CD4-positive, alpha-beta T cell treated with Interleukin-21 for 1 hour (primary cell): Measurements from ENCODE around the gene ATP10A.
"Not testable (repeated sequence)": the region's sequence is repeated elsewhere in the genome, so short reads cannot be mapped to it uniquely, and the experiment has no call there.

ENCODE experiments used
- DNase-seq: peaks from one replicate; pipeline ENCODE4 v3.0.0-alpha.2; 2020

ATP10A gene

DNA sequence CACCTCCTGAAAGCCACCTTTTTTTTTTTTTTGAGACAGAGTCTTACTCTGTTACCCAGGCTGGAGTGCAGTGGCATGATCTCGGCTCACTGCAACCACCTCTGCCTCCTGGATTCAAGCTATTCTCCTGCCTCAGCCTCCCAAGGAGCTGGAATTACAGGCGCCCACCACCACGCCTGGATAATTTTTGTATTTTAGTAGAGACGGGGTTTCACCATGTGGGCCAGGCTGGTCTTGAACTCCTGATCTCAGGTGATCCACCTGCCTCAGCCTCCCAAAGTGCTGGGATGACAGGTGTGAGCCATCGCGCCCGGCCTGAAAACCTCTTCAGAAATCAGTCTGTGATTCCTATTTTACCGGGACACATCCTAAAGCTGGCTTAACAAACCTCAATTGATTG is 91.4 kb downstream of the ATP10A start:
- not testable (repeated sequence) for DNase-seq

DNA sequence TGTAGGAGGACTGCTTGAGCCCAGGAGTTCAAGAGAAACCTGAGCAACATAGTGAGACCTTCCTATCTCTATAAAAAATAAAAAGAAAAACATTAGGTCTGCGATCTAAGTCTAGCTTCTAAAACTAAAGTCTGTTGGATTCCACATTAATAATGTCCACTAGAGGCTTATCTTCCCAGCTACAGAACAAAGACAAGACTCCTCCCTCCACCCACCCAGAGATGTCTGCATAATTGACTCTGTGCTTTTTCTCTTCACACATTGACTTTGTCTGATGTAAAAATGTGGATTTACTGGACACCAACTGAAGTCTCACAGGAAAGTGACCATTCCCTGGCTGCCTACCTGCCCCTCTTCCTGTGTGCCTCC is 91.8 kb downstream of the ATP10A start:
- no peak for DNase-seq

DNA sequence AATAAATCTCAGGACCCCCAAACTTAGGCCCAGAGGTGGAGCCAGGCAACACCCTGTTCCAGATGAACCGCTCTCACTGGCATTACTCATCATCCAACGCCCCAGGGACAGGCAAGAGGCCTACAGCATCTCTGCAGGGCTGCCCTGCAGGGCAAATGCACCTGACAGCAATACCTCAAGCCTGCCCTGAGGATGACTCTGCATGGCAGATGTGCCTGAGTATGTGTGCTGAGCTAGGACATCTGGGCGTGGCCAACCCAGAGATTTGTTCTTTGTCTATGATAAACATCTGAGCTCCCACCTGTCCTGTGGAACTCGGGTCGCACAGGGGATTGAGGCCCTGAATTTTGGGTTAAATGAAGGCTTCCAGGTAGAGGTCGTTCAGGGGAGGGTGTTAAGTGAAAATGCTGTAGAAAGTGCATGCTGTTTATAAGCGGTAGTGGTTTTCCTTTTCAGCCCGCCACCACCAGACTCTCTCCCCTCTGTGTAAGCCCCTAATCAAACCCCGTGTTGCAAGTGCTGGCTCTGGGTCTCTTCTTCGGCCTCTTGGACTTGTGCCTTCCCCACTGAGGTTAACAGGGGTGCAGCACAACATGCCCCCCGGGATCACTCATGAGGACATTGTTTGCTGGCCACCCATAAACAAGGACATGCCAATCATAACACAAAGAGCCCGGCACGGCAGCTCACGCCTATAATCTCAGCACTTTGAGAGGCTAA is 92.3 kb downstream of the ATP10A start:
- no peak for DNase-seq

DNA sequence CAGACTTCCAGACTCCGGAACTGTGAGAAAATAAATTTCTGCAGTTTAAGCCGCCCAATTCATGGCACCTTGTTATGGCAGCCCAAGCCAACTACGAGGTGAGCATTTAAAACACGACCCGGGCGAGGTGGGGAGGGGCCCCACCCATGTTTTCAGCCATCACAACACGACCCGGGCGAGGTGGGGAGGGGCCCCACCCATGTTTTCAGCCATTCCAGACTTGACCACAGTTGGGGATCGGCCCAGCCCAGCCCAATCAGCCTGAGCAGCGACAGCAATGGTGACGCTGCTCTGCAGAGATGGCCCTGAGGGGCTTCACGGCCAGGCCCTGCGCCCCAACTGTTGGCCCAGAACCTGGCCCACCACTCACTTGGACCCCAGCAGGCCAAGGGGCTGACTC is 93.1 kb downstream of the ATP10A start:
- DNase-seq, result no peak

DNA sequence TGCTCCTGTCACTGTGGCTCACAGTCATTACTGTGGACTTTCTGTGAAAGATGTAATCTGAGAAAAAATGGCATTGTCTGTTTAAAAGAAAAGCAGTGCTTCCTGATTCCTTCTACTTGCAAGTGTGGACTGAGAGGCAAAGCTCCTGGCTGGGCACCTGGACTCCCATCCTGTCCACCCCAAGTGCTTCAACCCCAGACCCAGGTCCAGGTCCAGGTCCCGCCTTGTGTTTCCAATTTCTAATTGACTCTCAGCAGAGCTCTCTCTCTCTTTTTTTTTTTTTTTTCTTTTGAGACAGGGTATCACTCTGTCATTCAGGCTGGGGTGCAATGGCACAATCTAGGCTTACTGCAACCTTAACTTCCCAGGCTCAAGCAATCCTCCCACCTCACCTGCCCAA is 94.9 kb downstream of the ATP10A start:
- DNase-seq, result no peak

DNA sequence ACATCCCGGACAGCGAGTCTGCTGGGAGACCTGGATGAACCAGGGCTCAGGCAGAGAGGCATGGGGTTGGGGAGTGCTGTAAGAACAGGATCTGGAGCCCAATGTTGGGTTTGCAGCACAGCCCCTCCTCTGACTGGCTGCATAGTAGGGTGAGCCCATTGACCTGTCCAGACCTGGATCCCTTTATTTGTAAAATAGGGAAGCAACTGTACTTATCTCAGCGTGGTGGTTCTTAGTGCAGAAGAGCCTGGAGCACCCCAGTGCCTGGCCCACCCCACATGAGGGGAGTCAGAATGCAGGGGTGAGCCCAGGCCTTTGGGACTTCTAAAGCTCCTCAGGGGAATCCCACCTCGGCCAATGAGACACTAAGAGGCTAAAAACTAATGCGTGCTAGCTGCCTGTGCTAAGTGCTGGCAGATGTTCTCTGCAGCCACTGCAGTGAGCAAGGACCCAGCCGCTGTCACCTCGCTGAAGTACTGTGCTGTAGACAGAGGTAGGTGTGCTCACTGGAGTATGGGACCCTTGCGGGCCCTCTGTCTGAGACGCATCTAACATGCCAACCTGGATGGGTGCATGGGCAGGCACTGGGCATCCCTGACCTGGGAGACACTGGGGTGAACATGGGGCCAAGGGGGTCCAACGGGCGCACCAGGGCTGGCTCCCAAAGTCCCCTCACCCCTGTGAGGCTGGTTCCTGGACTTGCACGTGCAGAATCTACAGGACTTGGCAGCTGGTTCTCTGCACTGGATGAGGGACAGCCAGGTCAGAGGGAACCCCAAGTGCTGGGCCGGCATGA is 95.6 kb downstream of the ATP10A start:
- DNase-seq, result no peak

DNA sequence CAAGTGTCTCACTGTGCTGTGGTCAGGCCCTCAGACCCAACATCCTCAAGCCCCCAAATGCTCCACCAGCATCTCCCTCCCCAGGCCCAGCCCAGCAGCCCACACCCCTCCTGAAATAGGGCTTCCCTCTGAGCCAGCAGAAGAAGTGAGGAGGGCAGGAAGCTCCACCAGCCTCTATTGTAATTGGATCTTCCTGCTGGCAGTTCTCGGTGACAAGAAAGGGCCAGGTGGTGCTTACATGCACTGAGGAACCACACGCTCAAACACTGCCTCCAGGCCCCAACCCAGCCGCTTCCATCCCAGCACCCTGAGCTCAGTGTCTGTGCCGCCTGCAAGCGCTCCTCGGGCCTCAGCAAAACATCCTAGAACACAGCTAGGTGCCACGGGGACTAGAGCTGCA is 96.7 kb downstream of the ATP10A start:
- DNase-seq, result no peak

DNA sequence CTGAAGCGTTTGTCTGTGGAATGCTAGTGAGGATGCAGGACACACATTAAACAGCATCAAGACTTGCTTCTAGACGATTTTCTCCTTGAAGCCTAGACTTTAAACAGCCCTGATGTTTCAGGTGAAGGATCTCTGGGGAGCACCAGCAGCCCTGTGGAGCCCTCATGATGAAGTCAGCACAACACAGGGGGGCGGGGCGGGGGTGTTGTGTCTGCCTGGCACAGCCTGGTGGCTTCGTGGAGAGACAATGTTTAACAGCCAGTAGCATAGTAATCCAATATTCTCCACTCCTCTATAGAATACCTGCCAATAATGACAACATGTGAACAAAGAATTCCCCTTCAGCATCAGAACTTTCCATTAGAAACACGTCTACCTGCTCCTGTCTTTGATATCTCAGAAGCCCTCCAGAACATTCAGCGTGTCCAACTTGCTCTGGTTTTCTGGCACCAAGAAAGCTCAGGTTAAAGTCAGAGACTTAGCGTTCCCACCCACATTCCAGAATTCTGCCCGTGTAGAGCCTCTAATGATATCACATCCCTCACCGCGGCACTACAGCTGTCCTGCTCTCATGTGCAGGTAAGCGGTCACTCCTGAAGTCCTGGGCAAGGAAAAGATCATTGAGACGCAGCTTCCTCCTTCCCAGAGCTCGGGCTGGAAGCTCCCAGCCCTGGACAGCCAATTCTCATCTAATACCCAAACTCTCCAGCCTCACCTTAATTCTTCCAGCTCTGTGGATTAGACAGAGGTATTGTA is 98.0 kb downstream of the ATP10A start:
- DNase-seq, result no peak

DNA sequence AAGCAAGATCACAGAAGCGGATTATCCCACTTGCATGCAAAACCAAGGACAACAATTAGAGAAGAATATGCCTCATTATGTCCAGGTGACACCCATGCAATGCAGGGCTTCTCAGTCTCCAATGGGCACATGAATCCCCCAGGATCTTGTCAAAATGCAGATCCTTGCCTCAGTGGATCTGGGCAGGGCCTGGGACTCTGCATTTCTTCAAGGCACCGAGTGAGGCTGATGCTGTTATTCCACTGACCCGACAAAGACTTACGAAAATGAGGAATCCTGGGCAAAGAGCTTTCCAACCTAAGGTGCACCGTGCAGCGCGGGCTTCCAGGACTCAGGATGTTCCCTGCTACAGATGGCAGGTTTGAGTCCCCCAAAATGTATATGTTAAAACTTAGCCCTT is 99.2 kb downstream of the ATP10A start:
- no peak for DNase-seq

DNA sequence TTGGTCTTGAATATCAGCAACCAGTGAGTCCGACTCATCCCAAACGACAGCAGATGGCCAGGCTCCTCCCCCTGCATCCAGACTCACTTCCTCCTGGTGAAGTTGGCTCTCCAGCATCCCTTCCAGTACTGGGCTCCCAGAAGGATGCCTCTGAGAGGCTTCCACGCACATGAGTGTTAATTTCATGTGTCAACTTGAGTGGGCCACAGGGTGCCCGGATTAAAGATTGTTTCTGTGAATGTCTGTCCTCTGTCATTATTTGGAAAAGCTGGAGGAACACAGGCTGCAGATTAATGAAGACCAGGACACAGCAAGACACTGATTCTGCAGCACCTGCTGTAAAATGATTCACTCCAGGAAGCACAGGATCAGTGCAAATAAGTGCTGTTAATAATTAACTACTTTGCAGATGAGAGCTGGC is 99.8 kb downstream of the ATP10A start:
- DNase-seq, result no peak

DNA sequence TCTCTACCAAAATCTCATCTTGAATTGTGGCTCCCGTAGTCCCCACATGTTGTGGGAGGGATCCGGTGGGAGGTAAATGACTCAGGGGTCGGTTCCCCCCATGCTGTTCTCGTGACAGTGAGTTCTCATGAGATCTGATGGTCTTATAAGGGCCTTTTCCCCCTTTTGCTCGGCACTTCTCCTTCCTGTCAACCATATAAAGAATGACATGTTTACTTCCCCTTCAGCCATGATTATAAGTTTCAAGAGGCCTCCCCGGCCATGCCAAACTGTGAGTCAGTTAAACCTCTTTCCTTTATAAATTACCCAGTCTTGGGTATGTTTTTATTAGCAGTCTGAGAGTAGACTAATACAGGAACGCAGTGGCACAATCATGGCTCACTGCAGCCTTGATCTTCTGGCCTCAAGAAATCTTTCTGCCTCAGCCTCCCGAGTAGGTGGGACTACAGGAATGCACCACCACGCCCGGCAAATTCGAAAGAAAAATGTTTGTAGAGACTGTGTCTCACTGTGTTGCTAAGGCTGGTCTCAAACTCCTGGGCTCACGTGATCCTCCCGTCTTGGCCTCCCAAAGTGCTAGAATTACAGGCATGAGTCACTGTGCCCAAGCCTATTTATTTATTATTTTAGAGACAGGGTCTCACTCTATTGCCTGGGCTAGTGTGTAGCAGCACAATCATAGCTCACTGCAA is 101.0 kb downstream of the ATP10A start:
- DNase-seq, result peak; percentile 5

DNA sequence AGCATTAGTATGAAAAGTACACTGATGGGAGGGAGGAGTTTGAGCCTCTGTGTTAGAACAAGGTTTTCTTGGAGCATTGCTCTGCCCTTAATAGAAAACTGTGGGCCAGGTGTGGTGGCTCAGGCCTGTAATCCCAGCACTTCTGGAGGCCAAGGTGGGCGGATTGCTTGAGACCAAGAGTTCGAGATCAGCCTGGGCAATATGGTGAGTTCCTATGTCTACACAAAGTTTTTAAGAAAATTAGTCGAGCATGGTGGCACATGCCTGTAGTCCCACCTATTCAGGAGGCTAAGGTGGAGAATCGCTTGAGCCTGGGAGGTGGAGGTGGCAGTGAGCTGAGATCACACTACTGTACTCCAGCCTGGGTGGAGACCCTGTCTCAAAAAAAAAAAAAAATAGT is 103.7 kb downstream of the ATP10A start:
- no peak for DNase-seq

DNA sequence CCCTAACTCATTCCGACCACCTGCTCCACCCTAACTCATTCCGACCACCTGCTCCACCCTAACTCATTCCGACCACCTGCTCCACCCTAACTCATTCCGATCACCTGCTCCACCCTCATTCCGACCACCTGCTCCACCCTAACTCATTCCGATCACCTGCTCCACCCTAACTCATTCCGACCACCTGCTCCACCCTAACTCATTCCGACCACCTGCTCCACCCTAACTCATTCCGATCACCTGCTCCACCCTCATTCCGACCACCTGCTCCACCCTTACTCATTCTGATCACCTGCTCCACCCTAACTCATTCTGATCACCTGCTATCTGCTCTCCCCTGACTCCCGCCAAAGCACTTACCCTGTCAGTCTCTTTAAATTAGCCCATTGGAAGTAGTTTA is 104.5 kb downstream of the ATP10A start:
- DNase-seq, result not testable (repeated sequence)

DNA sequence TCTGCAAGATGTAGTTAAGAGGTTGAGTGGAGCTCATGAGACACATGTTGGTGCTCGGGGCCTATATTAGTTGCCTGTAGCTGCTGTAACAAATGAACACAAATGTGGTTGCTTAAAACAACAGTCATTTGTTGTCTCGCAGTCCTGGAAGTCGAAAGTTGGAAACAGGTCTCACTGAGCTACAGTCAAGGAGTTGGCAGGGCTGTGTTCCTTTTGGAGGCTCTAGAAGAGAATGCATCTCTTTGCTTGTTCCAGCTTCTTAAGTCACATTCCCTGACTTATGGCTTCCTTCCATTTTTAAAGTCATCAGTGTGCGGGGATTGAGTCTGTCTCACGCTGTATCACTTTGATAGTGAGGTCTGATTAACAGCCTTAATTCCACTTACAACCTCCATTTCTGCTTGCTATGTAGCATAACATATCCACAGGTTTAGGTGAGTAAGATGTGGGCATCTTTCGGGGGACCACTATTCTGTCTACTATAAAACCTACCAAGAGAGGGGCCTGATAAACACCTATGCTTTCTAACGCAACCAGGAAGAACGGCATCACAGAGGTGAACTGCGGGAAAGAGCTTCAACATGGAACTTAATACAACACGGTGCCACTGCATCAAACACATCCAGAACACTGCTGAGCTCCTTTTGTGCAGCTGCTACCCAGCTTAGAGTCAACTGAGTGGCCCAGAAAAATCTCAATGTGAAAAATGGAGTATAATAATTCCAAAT is 119.4 kb downstream of the ATP10A start:
- no peak for DNase-seq

DNA sequence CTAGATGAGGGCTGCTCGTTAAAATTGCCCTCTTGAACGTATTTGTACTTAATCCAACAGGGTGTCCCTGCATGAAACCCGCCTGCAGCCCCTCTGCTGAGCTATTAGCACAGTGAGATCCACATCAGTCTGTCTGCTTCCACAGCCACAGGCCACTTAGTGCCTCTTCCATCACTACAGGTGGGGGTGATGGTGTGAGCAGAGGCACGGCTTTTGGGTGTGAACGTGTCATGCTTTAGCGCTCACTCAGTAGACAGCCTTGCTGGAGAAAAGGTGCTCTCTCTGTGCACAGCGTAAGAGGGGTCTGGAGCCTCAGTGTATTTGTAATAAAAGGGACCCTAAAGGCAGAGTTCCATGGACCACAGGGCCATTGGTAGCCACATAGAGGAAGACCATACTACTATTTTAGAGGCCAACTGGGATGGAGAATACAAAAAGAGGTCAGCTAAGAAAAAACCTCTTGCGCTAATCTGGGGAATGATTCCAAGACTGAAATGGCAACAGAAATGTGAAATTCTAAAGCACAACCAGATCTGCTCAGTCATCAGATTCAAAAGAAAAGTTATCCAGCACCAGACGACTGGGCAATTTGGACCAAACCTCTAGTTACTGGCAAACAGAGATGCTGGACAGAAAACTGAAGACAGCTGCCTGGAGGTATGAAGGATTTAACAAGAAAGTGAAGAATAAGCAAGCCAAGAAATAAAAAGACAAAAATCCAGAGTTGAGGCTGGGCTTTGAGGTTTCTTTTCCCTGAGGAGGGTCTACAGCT is 120.2 kb downstream of the ATP10A start:
- no peak for DNase-seq

DNA sequence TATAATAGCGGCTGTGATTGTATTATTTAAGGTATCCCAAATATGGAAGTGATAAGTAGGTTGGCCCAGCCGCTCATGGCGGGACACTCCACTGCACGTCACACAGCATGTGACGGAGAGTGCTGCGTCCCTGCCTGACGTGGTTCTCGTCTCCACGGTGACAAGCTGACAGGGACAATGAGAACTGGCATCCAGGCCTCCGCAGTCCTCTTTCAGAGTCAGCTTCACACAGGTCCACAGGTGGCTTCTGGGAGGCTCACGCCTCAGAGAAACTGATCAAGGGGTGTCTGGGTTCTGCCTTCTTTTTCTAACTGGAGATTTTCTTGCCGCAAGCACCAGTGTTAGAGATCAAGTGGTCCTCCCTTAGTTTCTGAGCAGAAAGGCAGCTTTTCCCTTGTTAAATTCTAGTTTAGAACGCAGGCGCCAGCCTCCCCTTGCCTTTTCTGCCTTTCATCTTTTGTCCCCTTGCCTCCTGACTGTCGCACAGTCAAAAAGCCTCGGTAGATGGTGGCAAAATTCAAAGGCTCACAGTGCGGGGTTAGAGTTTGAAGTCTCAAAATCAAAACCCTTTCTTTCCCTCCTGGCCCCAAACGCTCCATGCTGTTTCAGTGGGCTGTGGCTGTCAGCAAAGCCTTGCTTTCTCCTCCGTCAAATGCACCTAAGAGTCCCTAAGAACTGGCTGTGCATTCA is 120.9 kb downstream of the ATP10A start:
- no peak for DNase-seq

DNA sequence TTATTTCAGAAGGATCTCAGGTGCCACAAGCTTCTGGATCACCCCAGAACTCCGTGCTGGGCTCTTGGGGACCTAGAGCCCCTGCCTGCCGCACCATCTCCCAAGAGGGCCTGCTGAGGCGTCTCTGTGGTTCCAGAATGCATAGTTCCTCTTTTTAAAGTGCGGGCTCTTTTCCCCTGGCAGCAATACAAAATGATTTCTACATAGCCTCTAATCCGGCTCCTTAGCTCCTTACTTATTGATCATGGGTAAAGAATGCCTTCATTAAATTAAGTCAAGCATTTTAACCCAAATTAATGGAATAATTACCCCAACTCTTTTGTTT is 121.9 kb downstream of the ATP10A start:
- DNase-seq, result no peak

DNA sequence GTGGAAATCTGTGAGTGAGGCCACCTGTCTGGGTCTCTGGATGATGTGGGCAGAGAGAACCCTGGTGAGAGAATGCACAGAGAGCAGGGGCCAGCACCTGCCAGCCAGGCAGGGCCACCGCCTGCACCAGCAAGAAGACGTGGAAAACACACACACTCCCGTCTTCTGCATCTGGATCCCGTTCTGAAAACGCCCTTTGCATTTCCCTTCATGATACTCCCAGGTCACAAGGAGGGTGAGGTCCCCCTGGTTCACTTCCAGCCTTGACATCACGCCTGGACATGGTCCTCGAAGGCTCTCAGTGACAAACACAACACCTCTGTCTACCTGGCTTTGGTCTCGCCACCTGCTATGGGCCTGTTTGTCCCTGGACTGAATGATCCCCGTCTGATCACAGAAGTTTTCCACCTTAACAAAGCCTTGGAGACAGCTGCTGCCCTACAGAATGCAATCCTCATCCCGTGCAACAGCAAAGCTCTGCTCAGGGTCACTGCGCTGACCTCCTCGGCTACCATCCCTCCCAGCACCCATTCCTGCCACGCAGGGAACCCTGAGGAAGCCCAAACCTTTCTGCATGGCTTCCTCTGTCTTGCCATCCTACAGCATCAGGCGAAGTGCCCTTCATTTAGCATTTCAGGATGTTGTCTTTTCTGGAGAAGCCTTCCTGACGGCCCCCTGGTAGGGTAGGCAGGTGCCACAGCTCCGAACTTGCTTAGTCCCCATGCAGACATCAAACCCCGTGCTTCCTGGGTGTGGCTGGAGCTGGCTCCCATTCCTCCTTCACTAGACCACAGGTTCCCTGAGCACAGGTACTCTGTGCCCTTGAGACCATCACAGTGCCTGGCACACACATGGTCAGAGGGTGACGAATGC is 122.5 kb downstream of the ATP10A start:
- no peak for DNase-seq

DNA sequence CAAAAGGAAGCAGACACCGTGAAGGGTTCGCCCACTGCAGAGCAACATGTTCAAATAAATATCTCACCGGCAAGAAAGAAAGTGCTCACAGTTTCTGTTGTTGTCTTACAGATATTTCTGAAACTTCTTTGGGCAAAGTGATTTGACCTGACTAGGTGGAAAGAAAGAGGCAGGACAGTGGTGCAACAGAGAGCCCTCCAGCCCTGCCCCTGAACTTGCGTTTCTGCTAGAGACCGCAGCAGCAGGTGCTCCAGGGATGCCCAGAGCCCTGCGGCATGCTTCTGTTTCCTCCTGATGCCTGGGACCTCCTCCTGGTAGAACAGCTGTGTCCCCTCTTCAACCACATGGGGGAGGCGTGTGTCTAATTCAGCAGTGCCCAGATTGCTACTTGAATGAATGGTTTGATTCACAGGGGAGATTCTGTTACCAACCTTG is 123.4 kb downstream of the ATP10A start:
- peak; percentile 42 for DNase-seq
